Measurements from ENCODE around the gene ADAMTS18.
"Not testable (repeated sequence)": the region's sequence is repeated elsewhere in the genome, so short reads cannot be mapped to it uniquely, and the experiment has no call there.

Gene ADAMTS18

GRCh38 chr16:77290451-77291115, 144.3 kb downstream of the ADAMTS18 start:
- no peak for DNase-seq (ENCODE audit: low read depth in 4 of 4, low spot score in 1 of 4)

- no peak for DNase-seq (ENCODE audit: low read depth in 4 of 4, low spot score in 1 of 4)
Measured at GRCh38 chr16:77289331-77289809, 145.5 kb downstream of the ADAMTS18 start.

- DNase-seq (ENCODE audit: low read depth in 4 of 4, low spot score in 1 of 4): no peak
Measured at GRCh38 chr16:77288222-77288621, 146.6 kb downstream of the ADAMTS18 start.

GRCh38 chr16:77285676-77286075, 149.2 kb downstream of the ADAMTS18 start:
- no peak for DNase-seq (ENCODE audit: low read depth in 4 of 4, low spot score in 1 of 4)

- no peak for DNase-seq (ENCODE audit: low read depth in 4 of 4, low spot score in 1 of 4)
Measured at GRCh38 chr16:77282345-77282744, 152.5 kb downstream of the ADAMTS18 start.

- DNase-seq (ENCODE audit: low read depth in 4 of 4, low spot score in 1 of 4): not testable (repeated sequence)
Measured at GRCh38 chr16:77279316-77279715, 155.5 kb downstream of the ADAMTS18 start.

GRCh38 chr16:77277571-77277970, 157.3 kb downstream of the ADAMTS18 start:
- no peak for DNase-seq (ENCODE audit: low read depth in 4 of 4, low spot score in 1 of 4)

- DNase-seq (ENCODE audit: low read depth in 4 of 4, low spot score in 1 of 4): no peak
Measured at GRCh38 chr16:77277141-77277540, 157.7 kb downstream of the ADAMTS18 start.

- DNase-seq (ENCODE audit: low read depth in 4 of 4, low spot score in 1 of 4): no peak
Measured at GRCh38 chr16:77276661-77277060, 158.2 kb downstream of the ADAMTS18 start.

- DNase-seq (ENCODE audit: low read depth in 4 of 4, low spot score in 1 of 4): not testable (repeated sequence)
Measured at GRCh38 chr16:77275303-77275702, 159.5 kb downstream of the ADAMTS18 start.

- no peak for DNase-seq (ENCODE audit: low read depth in 4 of 4, low spot score in 1 of 4)
Measured at GRCh38 chr16:77273815-77274214, 161.0 kb downstream of the ADAMTS18 start.

- no peak for DNase-seq (ENCODE audit: low read depth in 4 of 4, low spot score in 1 of 4)
Measured at GRCh38 chr16:77271532-77272426, 163.1 kb downstream of the ADAMTS18 start.

- DNase-seq (ENCODE audit: low read depth in 4 of 4, low spot score in 1 of 4): not testable (repeated sequence)
Measured at GRCh38 chr16:77266185-77266584, 168.6 kb downstream of the ADAMTS18 start.

- no peak for DNase-seq (ENCODE audit: low read depth in 4 of 4, low spot score in 1 of 4)
Measured at GRCh38 chr16:77262971-77263370, 171.9 kb downstream of the ADAMTS18 start.

GRCh38 chr16:77250400-77250799, 184.4 kb downstream of the ADAMTS18 start:
- DNase-seq (ENCODE audit: low read depth in 4 of 4, low spot score in 1 of 4): no peak

- DNase-seq (ENCODE audit: low read depth in 4 of 4, low spot score in 1 of 4): no peak
Measured at GRCh38 chr16:77246150-77246549, 188.7 kb downstream of the ADAMTS18 start.

- DNase-seq (ENCODE audit: low read depth in 4 of 4, low spot score in 1 of 4): not testable (repeated sequence)
Measured at GRCh38 chr16:77242471-77242870, 192.4 kb downstream of the ADAMTS18 start.

GRCh38 chr16:77238593-77238992, 196.2 kb downstream of the ADAMTS18 start:
- no peak for DNase-seq (ENCODE audit: low read depth in 4 of 4, low spot score in 1 of 4)

GRCh38 chr16:77236063-77236511, 198.7 kb downstream of the ADAMTS18 start:
- DNase-seq (ENCODE audit: low read depth in 4 of 4, low spot score in 1 of 4): peak; percentile 78 to 88 (median 82)

GRCh38 chr16:77234611-77235010, 200.2 kb downstream of the ADAMTS18 start:
- no peak for DNase-seq (ENCODE audit: low read depth in 4 of 4, low spot score in 1 of 4)

GRCh38 chr16:77233799-77234519, 200.9 kb downstream of the ADAMTS18 start:
- DNase-seq (ENCODE audit: low read depth in 4 of 4, low spot score in 1 of 4): no peak

All from stimulated activated CD4-positive, alpha-beta T cell treated with anti-CD3 and anti-CD28 coated beads, Interleukin-1b, Interleukin-23, amount 100 ng/mL, for 24 hours (primary cell).